ENCODE measurements around the gene COL15A1. TPM values are rescaled to one million over a fixed set of nuclear protein-coding genes. Genes with fewer than 3 reads are reported as not detected.

Gene COL15A1
- total and polyA plus RNA-seq, 2 of the 8 experiments (the other 6 are each of a cell fraction or from before 2014, with no cell fraction given), result 0.12 to 0.15 TPM

- no peaks in the 10 kb centered on the region for H4K20me1 ChIP-seq (replicated peaks in 1 of 2; ENCODE audit: control insufficient read depth in 1 of 2, insufficient read depth in 2 of 2, low read length in 2 of 2)
- H3K4ac ChIP-seq (replicated peaks; ENCODE audit: insufficient read length, low read depth, low read length), result no peak overlapping the region
- no peak overlapping the region for H3K56ac ChIP-seq (replicated peaks; ENCODE audit: insufficient read length, low read depth, low read length)
- H2BK12ac ChIP-seq (ENCODE audit: low read depth, low read length), result no peak overlapping the region
- ChIA-PET CTCF (ENCODE audit: partially characterized antibody) (interaction anchor here (1.3 kb wide), 1 partner anchor 53 kb away, joined by 4 read pairs; no protein-coding TSS in a partner anchor), POLR2A (ENCODE audit: partially characterized antibody) (no interaction called here)
- H2AFZ ChIP-seq (ENCODE audit: low read length), result no peak overlapping the region
- no peak overlapping the region for H4K8ac ChIP-seq (ENCODE audit: extremely low read depth, insufficient read depth, low read length)
- H3K79me1 ChIP-seq (ENCODE audit: low read depth, low read length), result no peaks in the 10 kb centered on the region
- no peak overlapping the region for H2BK20ac ChIP-seq (ENCODE audit: low read length)
- H3K18ac ChIP-seq (ENCODE audit: extremely low read depth, low read length), result no peak overlapping the region; the same call in 1 of the 2 replicates
- no peak overlapping the region for H3K27ac ChIP-seq (ENCODE audit: low read depth, low read length)
- no peaks in the 10 kb centered on the region for H3K79me2 ChIP-seq (ENCODE audit: control insufficient read depth in 1 of 2, insufficient read depth in 2 of 2, low read length in 2 of 2)
- no peaks in the 10 kb centered on the region for H3K27me3 ChIP-seq (replicated peaks in 1 of 4; ENCODE audit: control insufficient read depth in 3 of 4, extremely low read depth in 1 of 4, insufficient read depth in 3 of 4, low read length in 3 of 4)
- DNase-seq (ENCODE audit: low read depth in 1 of 2, low spot score in 2 of 2), result no peak
- H3K4me1 ChIP-seq (replicated peaks in 1 of 4; ENCODE audit: control insufficient read depth in 3 of 4, insufficient read depth in 4 of 4, low read length in 3 of 4), result no peaks in the 10 kb centered on the region
- no peak overlapping the region for H3K23ac ChIP-seq (ENCODE audit: insufficient read length)
- WGBS, 2 experiments (ENCODE audit: extremely low coverage in 1 of 2, insufficient coverage in 1 of 2, insufficient read length in 1 of 2, insufficient replicate concordance in 2 of 2, low coverage in 1 of 2, low lambda C conversion rate in 2 of 2, missing lambda C conversion rate in 1 of 2), result 79% methylated on average over 10 of the region's 10 CpGs; no CpG with 5 or more reads in 1 of the 2 experiments
- no peak overlapping the region for H3K4me3 ChIP-seq (ENCODE audit: extremely low read depth in 1 of 4, insufficient read depth in 2 of 4, low read depth in 3 of 4, low read length in 4 of 4)
- H2BK15ac ChIP-seq (ENCODE audit: low read length), result no peak overlapping the region
- no peak for FAIRE-seq
- no peaks in the 10 kb centered on the region for H3K23me2 ChIP-seq (ENCODE audit: low read depth, low read length)
- no peak overlapping the region for H3K9ac ChIP-seq (replicated peaks in 1 of 4; ENCODE audit: extremely low read depth in 1 of 4, low read depth in 3 of 4, low read length in 3 of 4)
- no peak overlapping the region for H2BK5ac ChIP-seq (ENCODE audit: low read depth, low read length)
- no peaks in the 10 kb centered on the region for H3K36me3 ChIP-seq (ENCODE audit: control insufficient read depth in 2 of 4, insufficient read depth in 4 of 4, low read length in 3 of 4)
- no peak overlapping the region for H2BK120ac ChIP-seq (replicated peaks; ENCODE audit: low read depth, low read length)
- H4K5ac ChIP-seq (ENCODE audit: insufficient read length, low read depth, low read length), result no peak overlapping the region
- H3K9me3 ChIP-seq (ENCODE audit: insufficient read depth in 2 of 2, low read depth in 1 of 2, low read length in 1 of 2), result no peaks in the 10 kb centered on the region
- H2AK5ac ChIP-seq (ENCODE audit: low read depth, low read length), result no peak overlapping the region
- no peak overlapping the region for H3K4me2 ChIP-seq (ENCODE audit: insufficient read depth in 1 of 2, low read depth in 2 of 2, low read length in 2 of 2)
- H3K14ac ChIP-seq (ENCODE audit: insufficient read length), result no peak overlapping the region
- no peak overlapping the region for H4K91ac ChIP-seq (replicated peaks; ENCODE audit: insufficient read length, low read length)
- TF ChIP-seq KDM1A (IDR thresholded peaks at IDR 0.05; ENCODE audit: borderline replicate concordance, low read length) (no peak), KDM5A (IDR thresholded peaks at IDR 0.05; ENCODE audit: low read length) (no peak), CREB1 (IDR thresholded peaks at IDR 0.05) (no peak), CHD2 (IDR thresholded peaks at IDR 0.05; ENCODE audit: low read length) (no peak), NANOG (IDR thresholded peaks at IDR 0.05; ENCODE audit: insufficient read depth, low read depth, low read length, poor library complexity, severe bottlenecking) (no peak), FOSL1 (IDR thresholded peaks at IDR 0.05; ENCODE audit: insufficient read depth, low read depth, low read length) (no peak), SP4 (IDR thresholded peaks at IDR 0.05; ENCODE audit: low read length) (no peak), GTF2F1 (IDR thresholded peaks at IDR 0.05; ENCODE audit: borderline replicate concordance, low read depth, low read length) (no peak), TEAD4 (IDR thresholded peaks at IDR 0.05; ENCODE audit: low read depth, low read length) (no peak), RBBP5 (IDR thresholded peaks at IDR 0.05; ENCODE audit: borderline replicate concordance, low read depth, low read length) (no peak), CTCF (IDR thresholded peaks at IDR 0.05; ENCODE audit: control extremely low read depth in 1 of 3, insufficient read depth in 1 of 3, low read depth in 1 of 3, low read length in 3 of 3) (no peak), SUZ12 (IDR thresholded peaks at IDR 0.05; ENCODE audit: low read length) (no peak)
Observed at GRCh38 chr9:99050292-99050911, 106.7 kb downstream of the COL15A1 start.

Data from H1 (cell line).